NT2/D1 (cell line): Measurements from ENCODE around the gene RBPMS2.
"Not testable (repeated sequence)": the region's sequence is repeated elsewhere in the genome, so short reads cannot be mapped to it uniquely, and the experiment has no call there.

Experiments
- DNase-seq: peaks from one replicate; pipeline ENCODE4 v3.0.0-alpha.2; 2011; ENCODE audit warnings: low read depth, low spot score
- H3K27me3 ChIP-seq: 2 replicates; pipeline ENCODE4 v1.6.0; 2011; ENCODE audit warnings: mild to moderate bottlenecking; ENCODE audit not compliant: insufficient read length, insufficient read depth
- H3K36me3 ChIP-seq: 2 replicates; pipeline ENCODE4 v1.6.1; 2011; ENCODE audit warnings: mild to moderate bottlenecking, low read length, mixed read lengths; ENCODE audit not compliant: insufficient read depth, insufficient read length
- H3K4me1 ChIP-seq: 2 replicates; pipeline ENCODE4 v1.5.1; 2011; ENCODE audit not compliant: insufficient read depth, insufficient read length
- H3K4me3 ChIP-seq: 2 replicates; pipeline ENCODE4 v1.5.1; 2011; ENCODE audit warnings: low read depth; ENCODE audit not compliant: insufficient read length
- H3K9ac ChIP-seq: 2 replicates; pipeline ENCODE4 v1.6.0; 2011; ENCODE audit warnings: low read depth; ENCODE audit not compliant: insufficient read length
- H3K9me3 ChIP-seq: 2 replicates; pipeline ENCODE4 v1.5.1; 2011; ENCODE audit warnings: mild to moderate bottlenecking, low read length; ENCODE audit not compliant: insufficient read depth
- SUZ12 ChIP-seq: IDR thresholded peaks from 2 replicates; pipeline ENCODE4 v1.6.1; 2011; ENCODE audit not compliant: insufficient read length, insufficient read depth; ENCODE audit errors: extremely low read depth
- YY1 ChIP-seq: IDR thresholded peaks from 2 replicates; pipeline ENCODE4 v1.6.1; 2011; ENCODE audit not compliant: insufficient read length, insufficient read depth
- ZNF274 ChIP-seq: IDR thresholded peaks from 2 replicates; pipeline ENCODE4 v1.6.1; 2011; ENCODE audit warnings: mild to moderate bottlenecking, low read depth, low read length

RBPMS2 gene

DNA sequence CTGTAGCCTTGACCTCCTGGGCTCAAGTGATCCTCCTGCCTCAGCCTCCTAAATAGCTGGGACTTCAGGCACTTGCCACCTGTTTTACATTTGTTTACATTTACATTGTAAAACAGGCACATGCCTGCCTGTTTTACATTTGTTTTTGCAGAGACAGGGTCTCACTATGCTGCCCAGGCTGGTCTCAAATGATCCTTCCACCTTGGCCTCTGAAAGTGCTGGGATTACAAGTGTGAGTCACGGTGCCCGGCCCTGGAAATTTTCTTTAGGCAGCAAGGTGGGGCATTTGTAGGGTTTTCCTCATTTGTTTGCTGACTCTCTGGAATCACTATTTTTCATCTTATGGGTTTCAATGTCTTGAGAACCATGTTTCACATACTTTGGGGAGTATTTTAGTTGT lies 25.1 kb upstream of the RBPMS2 start:
- DNase-seq: no peak
- no peak for TF ChIP-seq YY1
- no peak for TF ChIP-seq SUZ12
- TF ChIP-seq ZNF274: no peak
- Histone ChIP-seq H3K4me3 (no peak overlapping the region), H3K9me3 (peaks cover 11% of the 10 kb centered on the region; the same call in 1 of the 2 replicates), H3K27me3 (no peaks in the 10 kb centered on the region), H3K4me1 (peaks cover 2% of the 10 kb centered on the region), H3K36me3 (no peaks in the 10 kb centered on the region), H3K9ac (no peak overlapping the region)

GRCh38 chr15:64798905-64799304 lies 23.5 kb upstream of the RBPMS2 start:
- not testable (repeated sequence) for DNase-seq, H3K4me3 ChIP-seq, H3K4me1 ChIP-seq, H3K9ac ChIP-seq, H3K36me3 ChIP-seq, H3K27me3 ChIP-seq
- peaks cover 11% of the 10 kb centered on the region; the same call in 1 of the 2 replicates for H3K9me3 ChIP-seq

DNA sequence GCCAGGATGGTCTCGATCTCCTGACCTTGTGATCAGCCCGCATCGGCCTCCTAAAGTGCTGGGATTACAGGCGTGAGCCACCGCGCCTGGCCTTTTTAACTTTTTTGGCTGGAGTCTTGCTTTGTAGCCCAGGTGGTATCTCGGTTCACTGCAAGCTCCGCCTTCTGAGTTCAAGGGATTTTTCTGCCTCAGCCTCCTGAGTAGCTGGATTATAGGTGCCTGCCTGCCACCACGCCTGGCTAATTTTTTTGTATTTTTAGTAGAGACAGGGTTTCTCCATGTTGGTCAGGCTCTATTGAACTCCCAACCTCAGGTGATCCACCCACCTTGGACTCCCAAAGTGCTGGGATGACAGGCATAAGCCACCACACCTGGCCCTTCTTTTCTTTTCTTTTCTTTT lies 20.5 kb upstream of the RBPMS2 start:
- H3K27me3 ChIP-seq, H3K9ac ChIP-seq, H3K36me3 ChIP-seq, H3K4me3 ChIP-seq, H3K4me1 ChIP-seq, DNase-seq: not testable (repeated sequence)
- peaks cover 11% of the 10 kb centered on the region; the same call in 1 of the 2 replicates for H3K9me3 ChIP-seq

DNA sequence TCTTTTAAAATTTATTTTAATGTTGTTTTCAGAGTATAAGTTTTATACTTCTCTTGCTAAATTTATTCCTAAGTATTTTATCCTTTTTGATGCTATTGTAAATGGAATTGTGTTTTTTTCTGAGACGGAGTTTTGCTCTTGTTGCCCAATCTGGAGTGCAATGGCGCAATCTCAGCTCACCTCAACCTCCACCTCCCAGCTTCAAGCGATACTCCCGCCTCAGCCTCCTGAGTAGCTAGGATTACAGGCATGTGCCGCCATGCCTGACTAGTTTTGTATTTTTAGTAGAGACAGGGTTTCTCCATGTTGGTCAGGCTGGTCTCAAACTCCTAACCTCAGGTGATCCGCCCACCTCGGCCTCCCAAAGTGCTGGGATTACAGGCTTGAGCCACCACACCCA lies 19.9 kb upstream of the RBPMS2 start:
- H3K4me1 ChIP-seq, H3K4me3 ChIP-seq: not testable (repeated sequence)

GRCh38 chr15:64792282-64792681 lies 16.9 kb upstream of the RBPMS2 start:
- TF ChIP-seq ZNF274 (no peak), YY1 (no peak), SUZ12 (no peak)
- no peak overlapping the region for H3K4me3 ChIP-seq
- no peaks in the 10 kb centered on the region for H3K36me3 ChIP-seq
- no peak overlapping the region for H3K9ac ChIP-seq
- H3K27me3 ChIP-seq: no peaks in the 10 kb centered on the region
- no peaks in the 10 kb centered on the region for H3K9me3 ChIP-seq
- no peaks in the 10 kb centered on the region for H3K4me1 ChIP-seq
- no peak for DNase-seq

More for the DNA sequence above, 19.9 kb upstream of the RBPMS2 start:
- not testable (repeated sequence) for DNase-seq, H3K9me3 ChIP-seq, H3K36me3 ChIP-seq, H3K9ac ChIP-seq, H3K27me3 ChIP-seq

DNA sequence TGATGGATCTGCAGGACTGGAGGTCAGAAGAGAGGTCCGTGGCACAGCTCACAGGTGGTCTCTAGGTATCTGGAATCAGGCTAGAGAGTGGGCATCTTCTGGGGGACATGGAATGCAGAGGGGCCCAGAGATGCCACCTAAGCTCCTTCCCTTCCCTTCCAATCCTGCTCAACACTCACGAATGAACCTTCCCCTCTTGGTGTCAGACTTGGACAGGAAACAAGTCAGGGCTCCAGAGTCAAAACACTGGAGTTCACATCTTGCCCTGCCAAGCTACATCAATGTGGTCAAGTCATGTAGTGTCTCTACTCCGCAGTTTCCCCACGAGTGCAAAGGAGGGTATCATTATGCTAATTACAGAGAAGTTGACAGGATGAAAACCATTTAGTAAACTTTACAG lies 16.0 kb upstream of the RBPMS2 start:
- TF ChIP-seq ZNF274 (no peak), YY1 (no peak), SUZ12 (no peak)
- DNase-seq: no peak

GRCh38 chr15:64783796-64784195 lies 8.4 kb upstream of the RBPMS2 start:
- H3K4me3 ChIP-seq: no peak overlapping the region
- DNase-seq: no peak

More for the DNA sequence above, 16.0 kb upstream of the RBPMS2 start:
- Histone ChIP-seq H3K9ac (no peak overlapping the region), H3K36me3 (no peaks in the 10 kb centered on the region), H3K4me1 (no peaks in the 10 kb centered on the region), H3K9me3 (no peaks in the 10 kb centered on the region), H3K27me3 (no peaks in the 10 kb centered on the region), H3K4me3 (no peak overlapping the region)

DNA sequence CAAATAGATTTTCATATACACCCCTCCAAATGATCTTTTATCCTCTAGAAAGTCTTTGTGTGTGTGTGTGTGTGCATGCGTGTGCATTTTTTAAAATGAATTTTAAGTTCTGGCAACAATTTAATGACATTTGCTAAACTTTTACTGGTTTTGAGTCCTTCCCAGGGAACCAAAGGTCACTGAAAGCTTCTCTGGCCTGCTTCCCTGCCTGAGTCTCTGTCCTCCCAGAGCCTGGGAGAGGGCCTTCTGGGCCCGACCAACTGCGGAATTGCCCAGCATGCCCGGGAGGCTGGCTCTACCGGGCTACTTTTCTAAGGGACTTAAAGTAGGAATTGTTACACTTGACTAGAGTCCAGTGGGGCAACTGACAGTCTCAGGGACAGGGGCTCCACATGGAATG lies 7.4 kb upstream of the RBPMS2 start:
- H3K4me1 ChIP-seq: peaks cover 3% of the 10 kb centered on the region
- H3K9ac ChIP-seq: peak overlapping the region; percentile 38
- H3K4me3 ChIP-seq: no peak overlapping the region
- no peak for DNase-seq
- H3K27me3 ChIP-seq: no peaks in the 10 kb centered on the region
- TF ChIP-seq YY1 (no peak), SUZ12 (no peak), ZNF274 (no peak)
- H3K9me3 ChIP-seq: no peaks in the 10 kb centered on the region
- no peaks in the 10 kb centered on the region for H3K36me3 ChIP-seq

More at GRCh38 chr15:64783796-64784195, 8.4 kb upstream of the RBPMS2 start:
- H3K9ac ChIP-seq: no peak overlapping the region
- no peaks in the 10 kb centered on the region for H3K9me3 ChIP-seq
- H3K4me1 ChIP-seq: peaks cover 3% of the 10 kb centered on the region
- no peaks in the 10 kb centered on the region for H3K27me3 ChIP-seq
- no peaks in the 10 kb centered on the region for H3K36me3 ChIP-seq
- TF ChIP-seq ZNF274 (no peak), SUZ12 (no peak), YY1 (no peak)
